Measurements from ENCODE around the gene C19orf25.
A peak's percentile ranks its signal among the peaks of the same experiment; 100 is the strongest.
"Not testable (repeated sequence)": the region's sequence is repeated elsewhere in the genome, so short reads cannot be mapped to it uniquely, and the experiment has no call there.

Gene C19orf25

DNA sequence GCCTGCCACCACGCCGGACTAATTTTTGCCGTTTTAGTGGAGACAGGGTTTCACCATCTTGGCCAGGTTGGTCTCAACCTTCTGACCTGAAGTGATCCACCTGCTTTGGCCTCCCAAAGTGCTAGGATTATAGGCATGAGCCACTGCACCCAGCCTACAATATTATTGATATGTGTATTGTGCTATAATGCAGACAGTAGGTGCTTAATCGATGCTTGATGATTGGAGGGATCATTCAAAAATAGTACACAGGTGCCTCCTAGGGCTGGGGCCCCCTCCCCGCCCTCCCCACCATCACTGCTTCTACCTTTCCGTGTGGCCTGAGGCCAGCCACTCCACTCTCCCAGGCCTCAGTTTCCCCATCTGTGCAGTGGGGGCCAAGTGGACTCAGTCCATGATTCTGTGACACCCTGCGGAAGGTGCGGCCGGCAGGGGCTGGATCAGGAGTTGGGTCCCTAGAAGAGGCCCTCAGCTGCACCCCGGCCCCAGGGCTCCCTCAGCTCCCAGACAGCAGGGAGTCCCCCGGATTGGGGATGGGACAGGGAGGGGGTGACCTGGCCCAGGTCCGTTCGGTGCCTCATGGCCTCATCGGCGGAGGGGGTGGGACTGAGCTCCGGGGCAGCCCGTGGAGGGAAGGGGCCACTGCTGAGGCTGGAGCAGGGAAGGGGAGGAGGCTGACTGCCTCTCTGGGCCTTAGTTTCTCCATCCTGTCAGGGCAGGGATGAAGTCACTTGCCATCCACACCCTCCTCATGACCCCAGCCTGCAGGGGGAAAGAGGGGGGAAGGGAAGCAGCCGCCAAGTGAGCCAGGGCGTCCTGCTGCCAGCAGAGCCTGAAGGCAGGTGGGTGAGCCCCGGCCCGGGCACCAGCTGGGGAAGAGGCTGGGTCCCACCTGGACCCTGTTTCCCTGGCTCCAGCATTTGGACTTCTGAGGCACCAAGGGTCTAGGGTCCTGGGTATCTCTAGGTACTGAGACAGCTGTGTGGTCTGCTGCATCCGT is 32.6 kb upstream of the C19orf25 start:
- DNase-seq = no peak

DNA sequence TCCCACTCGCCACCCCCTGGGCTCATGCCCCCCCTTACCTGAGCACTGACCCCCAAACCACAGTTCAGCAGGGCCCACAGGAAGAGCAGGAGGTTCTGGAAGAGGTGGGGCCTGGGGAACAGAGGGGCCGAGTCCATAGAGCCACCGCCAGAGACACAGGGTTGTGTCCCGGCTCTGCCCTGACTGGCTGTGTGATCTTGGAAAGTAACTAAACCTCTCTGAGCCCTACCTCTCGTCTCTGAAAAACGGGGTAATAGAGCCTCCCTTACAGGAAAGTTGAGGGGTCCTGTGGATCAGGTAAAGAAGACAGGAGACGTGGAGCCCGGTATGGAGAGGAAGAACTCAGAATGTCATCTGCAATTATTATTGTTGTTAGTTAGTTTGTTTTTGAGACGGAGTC is 31.8 kb upstream of the C19orf25 start:
- no peak for DNase-seq

DNA sequence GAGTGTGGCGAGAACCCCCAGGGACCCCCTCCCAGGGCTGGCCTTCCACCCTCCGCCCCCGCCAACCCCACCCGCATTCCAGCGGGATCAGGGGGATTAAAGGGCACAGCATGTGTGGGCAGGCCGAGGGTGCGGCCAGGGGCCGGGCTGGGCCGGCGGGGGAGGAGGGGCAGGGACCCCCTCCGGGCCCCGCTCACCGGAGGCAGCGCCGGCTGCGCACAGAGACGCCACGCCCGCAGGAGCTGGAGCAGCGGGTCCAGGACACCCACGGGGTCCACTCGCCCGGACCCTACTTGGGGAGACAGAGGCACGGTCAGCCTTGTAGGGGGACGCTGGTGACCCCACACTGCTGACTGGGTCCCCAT is 31.4 kb upstream of the C19orf25 start:
- DNase-seq = no peak

DNA sequence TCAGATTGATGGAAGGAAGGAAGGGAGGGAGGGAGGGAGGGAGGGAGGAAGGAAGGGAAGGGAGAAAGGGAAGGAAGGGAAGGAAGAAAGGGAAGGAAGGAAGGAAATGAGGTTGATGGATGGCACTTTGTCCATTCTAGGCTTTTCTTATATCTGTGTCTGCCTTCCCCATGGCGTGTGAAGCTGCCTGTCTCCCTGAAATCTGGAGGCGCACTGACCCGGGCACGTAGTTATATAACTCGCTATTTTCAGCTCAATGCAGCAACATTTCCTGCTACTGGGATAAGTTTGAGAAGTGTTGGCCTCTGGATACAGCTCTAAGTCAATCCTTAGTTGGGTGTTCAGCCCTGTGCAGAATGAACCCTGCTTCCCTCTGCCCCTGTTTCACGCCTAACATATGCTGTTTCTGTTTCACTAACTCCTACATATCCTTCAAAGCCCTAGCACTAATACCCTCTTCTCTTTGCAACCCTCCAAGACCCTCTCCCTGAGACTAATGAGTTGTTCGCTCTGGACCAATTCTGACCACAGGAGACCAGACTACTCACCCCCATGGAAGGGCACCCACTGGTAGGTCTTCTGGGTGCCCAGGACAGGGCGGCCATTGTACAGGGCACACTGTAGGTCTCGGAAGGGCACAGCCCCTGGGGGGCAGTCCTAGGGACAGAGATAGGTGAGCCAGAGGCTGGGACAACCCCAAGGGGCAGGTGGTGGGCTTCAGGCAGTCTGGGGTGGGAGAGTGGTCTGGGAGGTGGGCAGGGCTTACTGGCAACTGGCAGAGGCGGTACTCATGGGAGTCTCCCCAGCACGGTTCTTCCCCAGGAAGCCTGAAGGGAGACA is 30.8 kb upstream of the C19orf25 start:
- DNase-seq = no peak

DNA sequence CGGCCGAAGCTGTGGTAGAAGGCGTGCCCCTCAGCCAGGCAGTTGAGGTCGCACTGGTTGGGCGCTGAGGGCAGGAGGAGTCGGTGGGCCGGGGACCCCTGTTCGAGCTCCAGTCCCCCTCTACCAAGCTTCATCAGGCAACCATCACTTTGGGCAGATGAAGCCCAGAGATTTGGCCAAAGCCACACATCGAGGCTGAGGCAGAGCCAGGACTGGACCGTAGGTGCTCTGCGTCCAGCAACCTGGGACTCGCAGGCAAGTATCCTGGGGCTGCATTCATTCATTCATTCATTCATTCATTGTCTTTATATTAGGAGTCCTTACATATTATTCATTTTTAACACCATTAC is 29.5 kb upstream of the C19orf25 start:
- no peak for DNase-seq

DNA sequence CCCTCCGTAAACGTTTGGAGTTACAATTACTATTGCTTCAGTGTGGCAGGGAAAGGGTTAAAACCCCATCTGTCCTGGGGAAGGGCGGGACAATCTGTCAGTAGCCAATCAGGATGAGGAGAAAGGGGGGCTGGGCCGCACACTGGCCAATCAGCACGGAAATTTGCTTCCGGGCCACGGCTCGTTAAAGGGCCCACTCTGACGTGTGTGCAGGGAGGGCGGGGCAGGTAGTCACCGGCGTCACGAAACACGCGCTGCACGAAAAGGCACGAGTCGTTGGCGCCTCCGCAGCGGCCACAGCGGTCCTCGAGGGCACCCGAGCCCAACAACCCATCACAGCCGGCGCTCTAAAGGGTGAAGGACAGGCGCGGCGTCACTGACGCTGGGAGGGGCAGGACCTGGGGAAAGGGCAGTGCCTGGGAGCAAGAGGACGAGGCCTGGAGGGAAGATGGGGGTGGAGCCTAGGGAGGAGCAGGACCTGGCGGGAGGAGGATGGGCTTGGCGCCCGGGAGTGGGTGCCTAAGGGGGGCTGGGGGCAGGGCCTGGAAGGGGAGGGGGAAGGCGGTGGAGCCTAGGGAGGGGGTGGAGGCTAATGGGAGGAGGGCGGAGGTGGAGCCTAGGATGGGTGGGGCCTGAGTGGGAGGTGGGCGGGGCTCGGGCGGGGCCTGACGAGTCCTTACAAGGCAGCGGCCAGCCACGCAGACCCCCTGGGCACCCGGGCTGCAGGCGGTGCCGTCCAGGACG is 28.9 kb upstream of the C19orf25 start:
- DNase-seq = peak; percentile 53

DNA sequence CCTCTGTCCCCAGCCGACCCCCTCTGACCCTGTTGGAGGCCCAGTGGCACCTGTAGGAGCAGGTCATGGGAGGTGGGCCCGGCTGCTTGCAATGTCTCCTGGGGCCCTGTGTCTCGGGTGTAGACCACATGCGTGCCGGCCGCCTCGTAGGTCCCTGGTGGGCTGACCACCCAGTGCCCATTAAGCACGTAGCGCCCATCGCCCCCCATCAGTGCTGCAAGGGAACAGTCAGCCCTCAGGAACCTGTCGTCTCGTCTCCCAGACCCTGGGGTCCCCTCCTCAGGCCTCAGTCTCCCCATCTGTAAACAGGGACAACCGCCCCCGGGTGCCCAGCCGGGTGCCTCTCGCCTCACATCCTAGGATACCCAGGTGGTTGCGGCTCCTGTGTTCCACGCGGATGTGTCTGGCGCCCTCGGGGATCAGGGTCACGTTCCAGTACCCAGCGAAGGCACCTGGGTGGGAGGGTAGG is 28.2 kb upstream of the C19orf25 start:
- no peak for DNase-seq

DNA sequence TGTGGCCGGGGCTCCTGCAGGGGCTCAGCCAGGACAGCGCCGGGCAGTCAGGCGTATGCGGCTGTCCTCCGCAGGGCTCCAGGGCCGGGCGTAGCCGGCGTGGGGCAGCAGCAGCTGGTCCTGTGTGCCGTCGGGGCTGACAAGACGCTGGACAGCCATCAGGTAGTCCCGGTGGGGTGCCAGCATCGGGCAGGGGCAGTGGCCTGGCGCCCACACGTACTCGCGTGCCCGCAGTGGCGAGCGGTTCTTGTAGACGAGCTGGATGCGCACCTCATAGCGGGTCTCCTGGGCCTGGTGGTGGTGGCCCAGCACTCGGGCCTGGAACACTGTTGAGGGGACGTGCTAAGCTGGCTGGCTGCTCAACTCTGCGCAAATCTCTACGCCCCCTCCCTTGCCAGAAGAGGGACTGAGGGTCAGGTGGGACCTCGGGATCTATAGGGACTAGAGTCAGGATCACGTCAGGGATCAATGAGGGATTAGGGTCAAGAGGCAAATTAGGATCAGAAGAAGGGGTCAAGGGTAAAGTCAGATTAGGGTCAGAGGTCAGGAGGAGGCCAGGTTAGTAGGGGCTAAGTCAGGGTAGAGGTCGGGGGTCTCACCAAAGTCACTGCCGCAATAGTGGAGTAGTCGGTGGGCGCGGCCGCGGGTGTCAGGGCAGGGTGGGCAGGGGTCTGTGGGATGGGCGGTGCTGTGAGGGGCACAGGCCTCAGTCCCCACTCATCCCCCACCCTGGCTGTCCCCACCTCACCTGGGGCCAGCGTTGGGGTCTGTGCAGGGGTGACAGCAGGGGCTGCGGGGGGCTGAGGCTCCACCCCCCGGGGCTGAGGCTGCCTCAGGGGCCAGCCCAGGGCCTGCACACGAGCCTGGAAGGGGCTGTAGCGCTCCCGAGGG is 27.2 kb upstream of the C19orf25 start:
- no peak for DNase-seq

DNA sequence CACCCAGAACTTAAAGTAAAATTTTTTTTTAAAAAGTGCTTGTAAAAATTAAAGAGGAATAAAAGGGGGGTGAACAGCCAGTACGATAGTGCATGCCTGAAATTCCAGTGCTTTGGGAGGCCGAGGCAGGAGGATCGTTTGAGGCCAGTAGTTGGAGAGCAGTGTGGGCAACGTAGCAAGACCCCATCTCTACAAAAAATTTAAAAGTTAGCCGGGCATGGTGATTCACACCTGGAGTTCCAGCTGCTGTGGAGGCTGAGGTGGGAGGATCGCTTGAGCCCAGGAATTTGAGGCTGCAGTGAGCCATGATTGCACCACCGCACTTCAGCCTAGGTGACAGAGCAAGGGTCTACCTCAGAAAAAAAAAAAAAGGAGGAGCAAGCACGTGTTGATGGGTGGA is 26.0 kb upstream of the C19orf25 start:
- no peak for DNase-seq

DNA sequence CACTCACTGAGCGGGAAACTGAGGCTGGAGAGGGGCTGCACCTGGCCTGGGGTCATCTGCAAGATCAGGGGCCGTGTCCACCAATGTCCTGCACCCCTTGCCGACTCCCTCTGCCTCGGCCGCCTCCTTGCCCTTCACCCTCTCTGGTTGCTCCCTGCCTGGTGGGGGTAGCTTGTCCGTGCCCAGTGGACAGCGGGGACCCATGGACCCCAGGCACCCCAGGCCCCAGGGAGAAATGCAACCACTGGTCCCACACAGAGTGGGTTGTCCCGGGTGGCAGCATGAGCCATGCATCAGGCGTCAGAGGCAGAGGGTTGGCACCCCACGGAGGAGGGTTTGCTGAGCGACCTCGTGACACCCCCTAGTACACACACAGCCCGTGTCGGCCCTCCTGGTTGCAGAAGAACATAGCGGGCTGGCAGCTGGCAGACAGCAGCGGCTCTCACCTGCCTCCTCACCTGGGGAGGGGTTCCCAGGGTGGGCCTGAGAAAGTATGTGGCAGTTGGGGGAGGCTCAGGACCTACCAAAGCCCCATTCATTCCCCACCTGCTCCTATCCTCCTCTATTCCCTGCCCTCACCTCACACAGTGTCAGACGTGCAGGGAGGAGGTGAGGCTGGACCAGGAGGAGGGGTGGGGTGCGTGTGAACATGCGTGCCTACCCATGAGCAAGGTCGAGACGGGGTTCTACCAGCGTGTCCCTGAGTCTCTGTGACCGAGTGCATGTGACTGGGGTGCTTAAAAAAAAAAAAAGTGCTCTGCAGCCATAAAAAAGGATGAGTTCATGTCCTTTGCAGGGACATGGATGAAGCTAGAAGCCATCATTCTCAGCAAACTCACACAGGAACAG is 25.1 kb upstream of the C19orf25 start:
- DNase-seq = no peak

DNA sequence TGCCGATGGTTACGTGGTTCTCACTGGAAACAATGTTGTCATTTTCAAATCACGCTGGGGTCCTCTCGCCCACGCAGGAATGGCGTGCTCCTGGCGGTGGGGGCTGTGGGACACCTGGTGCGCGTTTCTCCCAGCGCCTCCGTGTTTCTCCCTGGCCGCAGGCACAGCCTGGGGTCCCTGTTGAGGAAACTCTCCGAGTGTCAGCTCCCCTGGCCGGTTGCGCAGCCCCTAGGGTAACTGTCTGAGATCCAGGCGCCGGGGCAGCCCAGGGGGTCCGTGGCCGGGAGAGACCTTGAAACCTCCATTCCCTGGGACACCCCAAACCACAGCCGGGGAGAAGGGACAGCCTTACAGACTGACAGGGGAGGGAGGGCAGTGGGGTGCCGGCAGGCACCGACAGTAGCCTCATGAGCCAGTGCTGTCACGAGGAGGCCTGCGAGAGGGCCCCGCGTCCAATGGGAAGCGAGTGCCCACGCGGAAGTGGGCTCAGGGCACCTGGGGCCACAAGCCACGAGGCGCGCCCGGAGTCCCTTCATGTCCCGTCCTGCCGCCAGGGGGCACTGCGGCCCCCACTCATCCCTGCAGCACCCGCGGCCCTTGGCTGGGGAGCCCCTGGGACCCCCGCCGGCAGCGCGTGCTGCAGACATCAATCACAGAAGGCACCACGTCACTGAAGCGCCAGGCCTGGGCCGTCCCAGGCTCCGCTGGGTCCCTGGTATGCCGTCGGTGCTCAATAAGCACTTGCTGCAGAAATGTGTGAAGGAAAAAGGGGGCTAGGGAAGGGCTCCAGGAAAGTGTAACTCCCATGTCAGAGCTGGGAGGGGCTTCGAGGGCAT is 24.3 kb upstream of the C19orf25 start:
- DNase-seq = no peak

DNA sequence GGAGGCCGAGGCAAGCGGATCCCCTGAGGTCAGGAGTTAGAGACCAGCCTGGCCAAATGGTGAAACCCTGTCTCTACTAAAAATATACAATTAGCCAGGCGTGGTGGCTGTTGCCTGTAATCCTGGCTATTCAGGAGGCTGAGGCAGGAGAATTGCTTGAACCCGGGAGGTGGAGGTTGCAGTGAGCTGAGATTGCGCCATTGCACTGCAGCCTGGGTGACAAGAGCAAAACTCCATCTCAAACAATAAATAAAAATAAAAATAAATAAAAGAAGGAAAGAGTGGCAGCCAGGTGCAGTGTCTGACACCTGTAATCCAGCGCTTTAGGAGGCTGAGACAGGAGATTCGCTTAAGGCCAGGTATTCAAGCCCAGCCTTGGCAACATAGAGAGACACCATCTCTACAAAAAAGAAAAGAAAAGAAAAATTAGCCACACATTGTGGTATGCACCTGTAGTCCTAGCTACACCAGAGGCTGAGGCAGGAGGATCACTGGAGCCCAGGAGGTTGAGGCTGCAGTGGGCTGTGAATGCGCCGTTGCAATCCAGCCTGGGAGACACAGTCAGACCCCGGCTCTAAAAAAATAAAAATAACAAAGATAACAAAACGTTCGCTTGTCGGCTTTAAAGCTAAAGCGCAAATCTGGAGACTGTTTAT is 23.5 kb upstream of the C19orf25 start:
- DNase-seq = no peak

DNA sequence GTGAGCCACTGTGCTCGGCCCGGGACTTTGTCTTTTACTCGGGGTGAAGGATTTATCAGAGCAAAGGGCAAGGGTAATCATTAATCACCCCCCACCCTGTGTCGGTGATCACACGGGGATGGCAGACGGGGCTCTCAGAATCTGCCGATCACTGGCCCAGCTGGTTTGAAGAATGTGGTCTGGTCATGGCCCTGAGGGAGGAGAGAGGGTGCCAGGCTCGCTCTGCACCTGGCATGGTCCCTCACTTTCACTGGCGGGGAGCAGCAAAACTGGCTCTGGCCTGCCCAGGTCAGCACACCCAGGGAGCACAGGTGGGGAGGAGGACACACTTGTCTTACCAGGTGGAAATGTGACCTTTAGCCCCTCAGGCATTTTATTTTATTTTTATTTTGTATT is 22.2 kb upstream of the C19orf25 start:
- no peak for DNase-seq

DNA sequence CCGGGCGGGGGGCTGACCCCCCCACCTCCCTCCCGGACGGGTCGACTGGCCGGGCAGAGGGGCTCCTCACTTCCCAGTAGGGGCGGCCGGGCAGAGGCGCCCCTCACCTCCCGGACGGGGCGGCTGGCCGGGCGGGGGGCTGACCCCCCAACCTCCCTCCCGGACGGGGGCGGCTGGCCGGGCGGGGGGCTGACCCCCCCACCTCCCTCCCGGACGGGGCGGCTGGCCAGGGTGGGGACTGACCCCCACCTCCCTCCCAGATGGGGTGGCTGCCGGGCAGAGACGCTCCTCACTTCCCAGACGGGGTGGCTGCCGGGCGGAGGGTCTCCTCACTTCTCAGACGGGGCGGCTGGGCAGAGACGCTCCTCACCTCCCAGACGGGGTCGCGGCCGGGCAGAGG is 20.2 kb upstream of the C19orf25 start:
- not testable (repeated sequence) for DNase-seq

DNA sequence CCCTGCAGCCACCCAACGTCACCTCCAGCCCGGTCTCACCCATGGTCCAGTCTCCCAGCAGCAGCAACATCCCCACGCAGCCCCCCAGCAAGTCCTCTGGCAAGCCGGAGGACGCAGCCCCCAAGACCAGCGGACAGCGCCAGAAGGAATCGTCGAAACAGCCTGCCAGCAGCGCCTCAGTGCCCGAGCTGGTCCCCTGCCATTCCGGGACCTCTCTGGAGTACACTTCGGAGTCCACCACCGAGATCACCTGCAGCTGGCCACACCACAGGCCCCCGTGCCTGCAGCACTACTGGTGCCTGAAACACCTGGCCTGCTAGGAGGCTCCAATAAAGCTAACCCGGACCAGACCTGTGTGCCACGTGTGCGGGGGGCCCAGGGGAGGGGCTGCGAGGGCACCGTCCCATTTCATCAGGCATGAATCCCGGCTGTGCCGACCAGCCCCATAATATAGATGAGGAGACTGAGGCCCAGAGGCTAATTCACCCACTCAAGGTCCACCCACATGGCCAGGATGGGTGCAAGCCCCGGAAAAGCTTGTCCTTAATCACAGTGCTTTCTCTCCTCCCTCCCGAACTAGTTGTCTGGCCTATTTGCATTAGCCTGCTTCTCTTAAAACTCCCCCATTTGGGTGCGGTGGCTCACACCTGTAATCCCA is 18.7 kb upstream of the C19orf25 start:
- DNase-seq = no peak

DNA sequence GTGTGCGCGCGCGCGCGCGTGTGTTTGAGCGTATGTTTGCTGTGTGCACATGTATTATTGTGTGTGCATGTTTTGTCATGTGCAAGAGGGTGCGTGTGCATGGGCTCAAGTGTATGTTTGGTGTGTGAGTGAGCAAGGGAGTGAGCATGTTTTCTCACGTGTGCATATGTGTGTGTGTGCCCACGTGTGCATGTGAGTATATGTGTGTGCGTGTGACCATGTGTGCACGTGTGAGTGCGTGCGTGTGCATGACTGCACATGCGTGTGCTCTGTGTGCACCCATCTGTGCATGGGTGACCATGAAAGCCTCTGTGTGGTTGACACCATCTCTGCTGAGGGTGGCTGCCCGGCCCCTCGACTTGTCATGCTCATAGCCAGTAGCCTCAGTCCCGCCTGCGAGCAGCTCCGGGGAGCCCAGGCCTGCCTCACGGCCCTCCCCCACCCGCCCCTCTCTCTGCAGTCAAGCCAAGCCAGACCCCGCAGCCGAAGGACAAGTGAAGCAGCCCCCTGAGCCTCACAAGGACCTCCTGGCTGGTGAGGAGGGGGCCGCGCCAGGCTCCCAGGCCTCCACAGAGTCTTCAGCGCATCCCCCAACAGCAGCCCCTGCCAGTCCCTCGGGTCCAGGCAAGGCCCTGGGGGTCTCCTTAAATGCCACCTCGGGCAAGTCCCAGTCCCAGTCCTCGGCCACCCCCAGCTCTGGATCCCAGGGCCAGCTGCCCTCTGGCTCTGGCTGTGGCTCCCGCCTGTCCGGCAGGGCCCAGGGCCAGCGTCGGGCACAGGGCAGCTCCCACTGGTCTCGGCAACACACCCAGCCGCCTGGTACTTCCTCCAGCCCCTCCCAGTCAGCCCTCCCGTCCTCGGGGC is 17.9 kb upstream of the C19orf25 start:
- no peak for DNase-seq

DNA sequence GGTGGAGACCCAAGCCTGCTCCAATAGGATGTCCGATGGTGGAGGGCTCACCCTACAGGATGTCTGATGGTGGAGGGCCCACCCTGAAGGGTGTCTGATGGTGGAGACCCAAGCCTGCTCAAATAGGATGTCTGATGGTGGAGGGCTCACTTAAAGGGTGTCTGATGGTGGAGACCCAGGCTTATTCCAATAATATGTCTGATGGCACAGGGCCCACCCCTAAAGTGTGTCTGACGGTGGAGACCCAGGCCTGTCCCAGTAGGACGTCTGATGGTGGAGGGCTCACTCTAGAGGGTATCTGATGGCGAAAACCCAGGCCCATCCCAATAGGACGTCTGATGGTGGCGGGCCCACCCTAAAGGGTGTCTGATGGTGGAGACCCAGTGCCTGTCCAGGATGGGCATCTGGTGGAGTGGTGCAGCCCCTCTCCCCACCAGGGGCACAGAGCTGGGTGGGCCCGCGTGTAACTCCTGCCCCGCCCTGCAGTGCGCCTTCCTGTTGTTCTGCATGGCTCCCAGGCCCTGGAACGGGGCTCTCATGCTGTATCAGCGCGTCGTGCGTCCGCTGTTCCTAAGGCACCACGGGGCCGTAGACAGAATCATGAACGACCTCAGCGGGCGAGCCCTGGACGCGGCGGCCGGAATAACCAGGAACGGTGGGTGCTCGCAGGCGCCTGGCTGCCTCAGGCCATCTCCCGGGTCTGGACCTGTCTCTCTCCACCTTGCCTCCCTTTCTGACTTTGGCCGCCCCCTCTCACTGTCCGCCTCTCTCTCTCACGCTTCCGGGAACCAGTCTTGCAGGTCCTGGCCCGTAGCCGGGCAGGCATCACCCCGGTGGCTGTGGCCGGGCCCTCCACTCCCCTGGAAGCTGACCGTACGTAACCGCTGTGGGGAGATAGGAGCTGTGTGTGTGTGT is 17.0 kb upstream of the C19orf25 start:
- DNase-seq = no peak
